Testis (tissue), 3 donors: Measurements from ENCODE around the gene HGFAC. TPM values are rescaled to one million over a fixed set of nuclear protein-coding genes. Genes with fewer than 3 reads are reported as not detected.
A peak's percentile ranks its signal among the peaks of the same experiment; 100 is the strongest.

ENCODE experiments used
- DNase-seq: peaks from one replicate; pipeline ENCODE4 v3.0.0-alpha.2; 2019
- H3K27ac ChIP-seq, 2 donors: fragments of 200-600 bp; sonication (generic); one replicate each; pipeline ENCODE4 v1.5.1; 2019
- H3K27me3 ChIP-seq: fragments of 200-600 bp; sonication (generic); one replicate; pipeline ENCODE4 v1.5.1; 2019
- H3K36me3 ChIP-seq: fragments of 200-600 bp; sonication (generic); one replicate; pipeline ENCODE4 v1.5.1; 2017; ENCODE audit warnings: low read depth; ENCODE audit errors: missing control alignments
- H3K4me1 ChIP-seq: fragments of 200-600 bp; sonication (generic); one replicate; pipeline ENCODE4 v1.5.1; 2019
- H3K4me3 ChIP-seq, 2 donors: fragments of 200-600 bp; sonication (generic); one replicate each; pipeline ENCODE4 v1.5.1; 2017 to 2019
- H3K9me3 ChIP-seq: fragments of 200-600 bp; sonication (generic); one replicate; pipeline ENCODE4 v1.5.1; 2017
- CTCF ChIP-seq, 3 experiments: fragments of 450-650 bp in 2 of 3; fragments of 200-600 bp in 1 of 3; sonication (generic) in 1 of 3; IDR thresholded peaks; one replicate each; pipeline ENCODE4 v1.5.1; 2016 to 2019; ENCODE audit warnings: antibody characterized with exemption in 3 of 3, mild to moderate bottlenecking in 2 of 3, moderate library complexity in 1 of 3
- POLR2A ChIP-seq: fragments of 450-650 bp; IDR thresholded peaks from one replicate; pipeline ENCODE4 v1.6.1; 2017; ENCODE audit warnings: antibody characterized with exemption, mild to moderate bottlenecking, moderate library complexity
- WGBS, 2 donors: methylation state at CpG; one replicate each; pipeline ENCODE4 v1.1.5; 2018; 5-methylcytosine and 5-hydroxymethylcytosine counted together
- intact Hi-C: fragments of 100-400 bp; cut with DNase I; formaldehyde crosslinking; loops from one replicate; pipeline ENCODE4 v1.15.1; 2023; ENCODE audit warnings: low total_unique reads
- polyA plus RNA-seq: library from polyadenylated mRNA; stranded (reverse); fragments of 350-450 nt; fragmentation: Illumina TruSeq; extraction: RNeasy Lipid Tissue Mini Kit (QIAGEN cat#74804); gene quantifications from one replicate; pipeline ENCODE4 v1.2.3, GENCODE V29; 2014; ENCODE audit warnings: low read depth, low replicate concordance; ENCODE audit not compliant: insufficient read depth
- total RNA-seq, 2 donors: library from RNA; depleted of rRNA; stranded (reverse); fragments of >200 nt; gene quantifications; one replicate each; pipeline ENCODE4 v1.2.3, GENCODE V29; 2016

Gene HGFAC
- total and polyA plus RNA-seq, 3 donors from 2014 or later = 15.5 to 72.3 (median 16.8) TPM

GRCh38 chr4:3461515-3462291 is 19.9 kb downstream of the HGFAC start:
- intact Hi-C loops = no loop called here
- 66 to 74% methylated on average over 10 to 25 of the region's 25 CpGs for WGBS, 2 donors

GRCh38 chr4:3462321-3462789 is 20.6 kb downstream of the HGFAC start:
- Histone ChIP-seq H3K36me3 (no peaks in the 10 kb centered on the region), H3K9me3 (no peaks in the 10 kb centered on the region), H3K4me1 (peaks cover 15% of the 10 kb centered on the region), H3K27ac (no peak overlapping the region), H3K4me3 (no peak overlapping the region), H3K27me3 (no peaks in the 10 kb centered on the region)
- DNase-seq = peak; percentile 40
- TF ChIP-seq CTCF (IDR thresholded peaks at IDR 0.05) (no peak), POLR2A (no peak)
- 80 to 96% methylated on average over 4 to 10 of the region's 10 CpGs for WGBS, 2 donors
- intact Hi-C loops = no loop called here

More at GRCh38 chr4:3461515-3462291, 19.9 kb downstream of the HGFAC start:
- H3K27me3 ChIP-seq = no peaks in the 10 kb centered on the region
- no peak for TF ChIP-seq CTCF (IDR thresholded peaks at IDR 0.05)
- no peak for TF ChIP-seq POLR2A
- H3K9me3 ChIP-seq = no peaks in the 10 kb centered on the region
- peaks cover 9% of the 10 kb centered on the region for H3K4me1 ChIP-seq
- no peak overlapping the region for H3K27ac ChIP-seq
- no peaks in the 10 kb centered on the region for H3K36me3 ChIP-seq
- H3K4me3 ChIP-seq = no peak overlapping the region
- peak; percentile 89 for DNase-seq

GRCh38 chr4:3462790-3463415 is 21.1 kb downstream of the HGFAC start, which contains the start of gene DOK7:
Gene DOK7, plus strand, starts transcription at chr4:3463306. Its CDS starts 70 bp downstream, at chr4:3463376.
- H3K4me1 ChIP-seq = peaks cover 18% of the 10 kb centered on the region
- no peaks in the 10 kb centered on the region for H3K9me3 ChIP-seq
- H3K36me3 ChIP-seq = no peaks in the 10 kb centered on the region
- peak within 1 kb of the TSS; percentile 48 to 56 for H3K4me3 ChIP-seq
- WGBS, 2 donors = 11% methylated on average over 39 of the region's 44 CpGs; no CpG with 5 or more reads in 1 of the 2 donors
- intact Hi-C loops = no loop called here
- DNase-seq = peak; percentile 43
- no peak for TF ChIP-seq POLR2A
- no peak within 1 kb of the TSS for H3K27ac ChIP-seq
- H3K27me3 ChIP-seq = no peaks in the 10 kb centered on the region

GRCh38 chr4:3463556-3464348 is 22.0 kb downstream of the HGFAC start:
- H3K27me3 ChIP-seq = no peaks in the 10 kb centered on the region
- WGBS, 2 donors = 37 to 50% methylated on average over 14 to 15 of the region's 43 CpGs
- no peak overlapping the region for H3K27ac ChIP-seq

More at GRCh38 chr4:3463556-3464348, 22.0 kb downstream of the HGFAC start:
- peaks cover 18% of the 10 kb centered on the region for H3K4me1 ChIP-seq
- no peak for DNase-seq
- H3K9me3 ChIP-seq = no peaks in the 10 kb centered on the region
- intact Hi-C loops = no loop called here
- H3K4me3 ChIP-seq = peak overlapping the region; percentile 48 to 56
- no peaks in the 10 kb centered on the region for H3K36me3 ChIP-seq
- TF ChIP-seq CTCF (IDR thresholded peaks at IDR 0.05) (no peak), POLR2A (no peak)
